ENCODE data around the gene FAM9A. TPM values are rescaled to one million over a fixed set of nuclear protein-coding genes. Genes with fewer than 3 reads are reported as not detected.

Gene FAM9A
- total and polyA plus RNA-seq, 2 of the 4 experiments (the other 2 are of a cell fraction): not detected

GRCh38 chrX:8784162-8784561, 17.0 kb downstream of the FAM9A start:
- no peak overlapping the region for H3K18ac ChIP-seq (ENCODE audit: low read depth, low read length)
- no peak overlapping the region for H2BK15ac ChIP-seq (ENCODE audit: low read depth, low read length)
- H4K5ac ChIP-seq (ENCODE audit: low read depth, low read length): no peak overlapping the region
- intact Hi-C loops (cut with micrococcal nuclease): no loop called here
- no peak overlapping the region for H2AFZ ChIP-seq (replicated peaks; ENCODE audit: low read length, poor library complexity)
- TF ChIP-seq RAD21 (IDR thresholded peaks at IDR 0.05; ENCODE audit: low read length) (no peak), BHLHE40 (IDR thresholded peaks at IDR 0.05; ENCODE audit: low read depth, low read length) (no peak), RCOR1 (IDR thresholded peaks at IDR 0.05; ENCODE audit: insufficient replicate concordance, low read length) (no peak), MAZ (IDR thresholded peaks at IDR 0.05; ENCODE audit: borderline replicate concordance, low read depth, low read length) (no peak), MXI1 (IDR thresholded peaks at IDR 0.05; ENCODE audit: borderline replicate concordance, low read depth, low read length) (no peak), CHD1 (IDR thresholded peaks at IDR 0.05; ENCODE audit: low read depth, low read length) (no peak), NFE2L2 (IDR thresholded peaks at IDR 0.05; ENCODE audit: low read depth, low read length) (no peak), FOS (IDR thresholded peaks at IDR 0.05; ENCODE audit: low read depth, low read length) (no peak), MAFK (IDR thresholded peaks at IDR 0.05; ENCODE audit: low read depth, low read length) (no peak), USF2 (IDR thresholded peaks at IDR 0.05; ENCODE audit: low read depth, low read length) (no peak)
- no peak overlapping the region for H2AK9ac ChIP-seq (replicated peaks; ENCODE audit: low read depth, low read length, poor library complexity)
- H3K4ac ChIP-seq (ENCODE audit: low read depth, low read length): no peak overlapping the region
- H3K23ac ChIP-seq (ENCODE audit: low read depth, low read length): no peak overlapping the region
- 54% methylated on average over 2 of the region's 25 CpGs; no CpG with 5 or more reads in 1 of the 2 experiments for WGBS, 2 experiments (ENCODE audit: extremely low coverage in 2 of 2, insufficient read length in 1 of 2)
- dilution Hi-C loops (cut with HindIII; ENCODE audit: low sequenced_read_pairs, unreplicated experiment): no loop called here
- no peaks in the 10 kb centered on the region for H3K9me3 ChIP-seq (ENCODE audit: control insufficient read depth, insufficient read depth, low read length)
- POLR2A ChIA-PET (ENCODE audit: unreplicated experiment): no interaction called here
- BruUV-seq (replicated peaks): no TSS peak
- no peak overlapping the region for H4K91ac ChIP-seq (ENCODE audit: insufficient read depth, low read depth, low read length)
- ATAC-seq (ENCODE audit: low read depth): no peak
- H2BK20ac ChIP-seq (ENCODE audit: low read depth, low read length): no peak overlapping the region
- H3K4me1 ChIP-seq (ENCODE audit: control insufficient read depth, insufficient read depth, low read length): no peaks in the 10 kb centered on the region
- no peak overlapping the region for H3K4me3 ChIP-seq (ENCODE audit: insufficient read depth, low read depth, low read length)
- no peaks in the 10 kb centered on the region for H3K27me3 ChIP-seq (ENCODE audit: control insufficient read depth, insufficient read depth, low read length)
- H2BK5ac ChIP-seq (ENCODE audit: low read depth, low read length, poor library complexity, severe bottlenecking): no peak overlapping the region
- no peaks in the 10 kb centered on the region for H3K36me3 ChIP-seq (ENCODE audit: control insufficient read depth, insufficient read depth, low read length)
- DNase-seq: no peak
- in situ Hi-C loops (cut with MboI; ENCODE audit: low sequenced_read_pairs): no loop called here
- no peak overlapping the region for H3K14ac ChIP-seq (replicated peaks; ENCODE audit: low read depth, low read length)
- no peak overlapping the region for H3K9ac ChIP-seq (ENCODE audit: low read depth, low read length)
- H2BK120ac ChIP-seq (ENCODE audit: low read depth, low read length): no peak overlapping the region
- CTCF ChIA-PET: no interaction called here
- H3K79me1 ChIP-seq (ENCODE audit: low read depth in 1 of 2, low read length in 2 of 2): no peaks in the 10 kb centered on the region
- no peak overlapping the region for H3K56ac ChIP-seq (ENCODE audit: extremely low read depth, insufficient read depth, low read length)
- no peaks in the 10 kb centered on the region for H3K9me1 ChIP-seq (ENCODE audit: insufficient read depth, low read length)
- H4K20me1 ChIP-seq (ENCODE audit: insufficient read depth, low read length): no peaks in the 10 kb centered on the region
- H3K27ac ChIP-seq (ENCODE audit: insufficient read depth, low read length): no peak overlapping the region
- H2AK5ac ChIP-seq (ENCODE audit: low read depth, low read length): no peak overlapping the region
- no peak overlapping the region for H4K8ac ChIP-seq (ENCODE audit: low read depth in 2 of 2, low read length in 2 of 2)
- H3K4me2 ChIP-seq (ENCODE audit: low read depth, low read length): no peak overlapping the region
